Astrocyte of the hippocampus (primary cell): ENCODE measurements around the gene WNK3.

Experiments
- DNase-seq: peaks from one replicate; pipeline ENCODE4 v3.0.0; 2011; ENCODE audit warnings: low read depth, low spot score

The WNK3 gene

DNA sequence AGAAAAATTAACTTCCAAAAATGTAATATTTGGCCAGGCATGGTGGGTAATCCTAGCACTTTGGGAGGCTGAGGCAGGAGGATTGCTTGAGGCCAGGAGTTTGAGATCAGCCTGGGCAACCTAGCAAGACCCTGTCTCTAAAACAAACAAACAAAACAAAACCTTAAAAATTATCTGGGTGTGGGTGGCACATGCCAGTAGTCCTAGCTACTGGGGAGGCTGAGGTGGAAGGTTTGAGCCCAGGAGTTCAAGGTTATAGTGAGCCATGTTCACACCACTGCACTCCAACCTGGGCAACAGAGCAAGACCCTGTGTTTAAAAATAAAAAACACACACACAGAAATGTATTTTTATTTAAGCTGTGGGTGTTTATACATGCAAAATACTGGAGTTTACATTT is 186.8 kb downstream of the WNK3 start:
- no peak for DNase-seq

DNA sequence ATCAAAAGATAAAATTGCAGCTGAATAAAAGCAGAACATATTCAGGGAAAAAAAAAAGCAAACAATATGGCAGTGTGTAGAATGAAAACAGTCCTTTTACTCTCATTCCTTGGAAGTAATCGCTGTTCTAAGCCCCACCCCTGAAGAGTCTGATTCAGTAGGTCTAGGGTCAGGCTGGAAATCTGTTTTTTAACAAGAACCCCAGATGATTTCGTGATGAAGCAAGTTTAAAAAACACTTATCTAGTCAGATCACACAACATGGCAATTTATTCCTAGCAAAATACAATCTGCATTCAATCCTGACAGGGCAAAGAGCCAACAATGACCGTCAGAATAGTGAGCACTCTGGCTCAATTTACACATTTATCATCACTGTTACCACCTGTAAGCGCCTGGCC is 190.9 kb downstream of the WNK3 start:
- no peak for DNase-seq

DNA sequence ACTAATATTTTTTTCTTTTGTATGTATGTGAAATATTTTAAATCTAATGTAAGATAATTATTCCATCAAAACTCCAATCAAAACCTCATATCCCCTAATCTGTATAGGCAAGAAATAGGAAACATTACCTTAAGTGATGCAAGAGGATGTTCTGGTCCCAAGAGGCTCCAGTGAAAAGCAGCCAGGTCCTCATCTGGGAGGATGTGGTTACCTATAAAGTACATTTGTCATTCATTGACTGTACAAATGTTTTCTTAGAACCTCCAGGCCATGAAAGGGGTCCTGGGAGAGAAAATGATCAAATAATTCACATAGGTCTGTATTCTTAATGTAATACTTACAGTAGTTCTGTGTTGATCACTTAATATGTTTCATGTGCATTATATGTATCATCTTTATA is 200.3 kb downstream of the WNK3 start:
- no peak for DNase-seq
